ENCODE data around the gene PYGM. TPM values are rescaled to one million over a fixed set of nuclear protein-coding genes. Genes with fewer than 3 reads are reported as not detected.

The PYGM gene
- total RNA-seq, 1 experiment from 2014 or later, result 1.7 TPM

- H2AFZ ChIP-seq (ENCODE audit: low read depth, low read length, poor library complexity, severe bottlenecking), result no peak overlapping the region
- no peaks in the 10 kb centered on the region for H3K27me3 ChIP-seq (ENCODE audit: insufficient read depth, low read length)
- ATAC-seq, result no peak
- peaks cover 0 to 4% of the 10 kb centered on the region in 2 experiments; a peak in 3 of 4 replicates for H3K4me1 ChIP-seq (ENCODE audit: control insufficient read depth in 1 of 2, insufficient read depth in 2 of 2, low read length in 2 of 2)
- no peak for DNase-seq (ENCODE audit: low read depth, low spot score)
- no peaks in the 10 kb centered on the region for H3K9me2 ChIP-seq (ENCODE audit: insufficient read depth)
- no peak overlapping the region for H3K4me2 ChIP-seq (ENCODE audit: low read length)
- no TSS peak for BruUV-seq (replicated peaks)
- ChIA-PET RAD21 (ENCODE audit: low non-redundant PET in 1 of 2, low total read pairs in 2 of 2, uncharacterized antibody in 2 of 2, unreplicated experiment in 2 of 2) (no interaction called here), CTCF (no interaction called here), POLR2A (no interaction called here)
- no peaks in the 10 kb centered on the region for H3K9me3 ChIP-seq (ENCODE audit: control insufficient read depth in 1 of 2, insufficient read depth in 1 of 2, low read depth in 1 of 2, low read length in 2 of 2)
- H3K36me3 ChIP-seq (ENCODE audit: control insufficient read depth in 1 of 2, insufficient read depth in 2 of 2, low read length in 2 of 2), result no peaks in the 10 kb centered on the region; a peak in 1 of 4 replicates
- H3K27ac ChIP-seq (ENCODE audit: low read depth, low read length), result no peak overlapping the region
- no peak overlapping the region for H3K4me3 ChIP-seq (replicated peaks in 1 of 2; ENCODE audit: low read depth in 1 of 2, low read length in 2 of 2)
- H3K9ac ChIP-seq (ENCODE audit: low read length), result no peak overlapping the region
- no peaks in the 10 kb centered on the region for H4K20me1 ChIP-seq (ENCODE audit: insufficient read depth)
- intact Hi-C loops (cut with micrococcal nuclease), result no loop called here
- no peak for TF ChIP-seq EZH2 (IDR thresholded peaks at IDR 0.05)
- TF ChIP-seq REST (IDR thresholded peaks at IDR 0.05; ENCODE audit: low read depth), result no peak
- TF ChIP-seq YY1 (IDR thresholded peaks at IDR 0.05; ENCODE audit: extremely low read depth, insufficient replicate concordance, low read depth, low read length), result no peak
- no peak for TF ChIP-seq MAX (IDR thresholded peaks at IDR 0.05)
- TF ChIP-seq EZH2phosphoT487 (IDR thresholded peaks at IDR 0.05; ENCODE audit: borderline replicate concordance), result no peak
- no peak for TF ChIP-seq POLR2A (IDR thresholded peaks at IDR 0.05; ENCODE audit: borderline replicate concordance, extremely low read depth, insufficient read depth, insufficient read length)
- no peak for TF ChIP-seq SRF (IDR thresholded peaks at IDR 0.05; ENCODE audit: low read depth)
- no peak for TF ChIP-seq CTCF (IDR thresholded peaks at IDR 0.05 in 2 of 3, conservative IDR thresholded peaks at IDR 0.05 in 1 of 3; ENCODE audit: borderline replicate concordance in 1 of 3, insufficient read depth in 1 of 3, low read depth in 2 of 3, low read length in 2 of 3)
- TF ChIP-seq SIN3A (IDR thresholded peaks at IDR 0.05; ENCODE audit: low read depth), result no peak
- no peak for TF ChIP-seq ZFX (IDR thresholded peaks at IDR 0.05)
- TF ChIP-seq ZBTB33 (IDR thresholded peaks at IDR 0.05; ENCODE audit: extremely low read depth, insufficient replicate concordance, low read length), result no peak
- TF ChIP-seq EGR1 (IDR thresholded peaks at IDR 0.05; ENCODE audit: low read depth), result no peak
- no peaks in the 10 kb centered on the region for H3K79me2 ChIP-seq (ENCODE audit: insufficient read depth, low read length)
Observed at GRCh38 chr11:64792482-64792881, 32.7 kb upstream of the PYGM start.

Measured in HCT116 (cell line).